GM19455 (cell line): ENCODE data around the gene FOXO6.

Experiments
- ATAC-seq: cut with Tn5 transposase; IDR thresholded peaks from one replicate; pipeline ENCODE4 v1.9.1; 2021; ENCODE audit not compliant: unreplicated experiment

The FOXO6 gene

DNA sequence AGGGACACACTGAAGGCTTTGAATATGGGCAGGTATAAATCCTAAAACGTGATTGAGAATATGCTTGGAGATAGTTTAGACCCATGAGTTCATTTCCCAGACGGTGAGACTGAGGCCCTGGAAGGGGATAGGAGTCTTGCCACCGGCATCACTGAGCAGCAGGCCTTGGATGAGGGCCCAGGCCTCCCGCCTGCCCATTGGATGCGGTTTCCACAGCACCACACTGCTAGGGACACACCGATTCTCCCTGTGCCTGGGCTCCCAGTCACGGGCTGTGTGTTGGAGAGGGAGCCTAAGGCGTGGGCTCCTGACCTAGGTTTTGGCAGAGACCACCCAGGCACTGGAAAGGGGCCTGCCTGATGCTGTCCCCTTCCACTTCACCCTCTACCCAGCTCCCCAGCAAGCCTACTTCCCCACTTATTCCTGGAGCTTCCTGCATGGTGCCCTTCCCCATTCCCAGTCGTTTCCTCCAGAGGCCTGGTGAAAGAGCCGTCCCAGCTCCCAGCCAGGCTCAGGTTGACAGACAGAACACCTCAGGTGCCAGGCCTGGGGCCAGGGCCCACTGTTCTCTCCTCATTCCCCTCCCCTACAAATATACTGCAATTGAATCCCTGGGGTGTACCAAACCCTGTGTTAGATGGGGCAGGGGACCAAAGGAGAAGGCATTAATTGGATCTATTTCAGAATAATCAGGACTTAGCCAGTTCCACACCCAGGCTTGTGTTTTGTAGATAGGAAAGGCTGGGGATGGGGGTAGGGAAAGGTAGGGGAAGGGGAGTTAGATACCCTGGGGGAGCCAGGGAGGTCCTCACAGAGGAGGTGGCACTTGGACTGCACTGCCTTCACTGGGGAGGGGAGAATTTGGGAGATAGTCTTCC is 3.4 kb downstream of the FOXO6 start:
- no peak for ATAC-seq

DNA sequence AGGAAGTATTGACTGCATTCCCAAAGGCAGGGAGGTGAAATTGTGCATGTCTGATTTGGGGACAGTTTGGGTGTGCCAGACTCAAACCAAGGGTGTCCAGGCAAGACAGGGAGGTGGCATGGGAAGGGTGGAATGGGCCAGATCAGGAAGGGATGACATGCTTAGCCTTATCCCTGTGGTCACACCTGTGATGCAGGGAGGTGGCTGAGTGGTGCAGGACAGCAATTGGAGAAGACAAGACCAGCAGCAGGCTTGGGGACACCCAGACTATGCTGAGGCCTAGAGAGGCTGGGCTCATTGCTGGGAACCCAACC is 4.0 kb downstream of the FOXO6 start:
- no peak for ATAC-seq

DNA sequence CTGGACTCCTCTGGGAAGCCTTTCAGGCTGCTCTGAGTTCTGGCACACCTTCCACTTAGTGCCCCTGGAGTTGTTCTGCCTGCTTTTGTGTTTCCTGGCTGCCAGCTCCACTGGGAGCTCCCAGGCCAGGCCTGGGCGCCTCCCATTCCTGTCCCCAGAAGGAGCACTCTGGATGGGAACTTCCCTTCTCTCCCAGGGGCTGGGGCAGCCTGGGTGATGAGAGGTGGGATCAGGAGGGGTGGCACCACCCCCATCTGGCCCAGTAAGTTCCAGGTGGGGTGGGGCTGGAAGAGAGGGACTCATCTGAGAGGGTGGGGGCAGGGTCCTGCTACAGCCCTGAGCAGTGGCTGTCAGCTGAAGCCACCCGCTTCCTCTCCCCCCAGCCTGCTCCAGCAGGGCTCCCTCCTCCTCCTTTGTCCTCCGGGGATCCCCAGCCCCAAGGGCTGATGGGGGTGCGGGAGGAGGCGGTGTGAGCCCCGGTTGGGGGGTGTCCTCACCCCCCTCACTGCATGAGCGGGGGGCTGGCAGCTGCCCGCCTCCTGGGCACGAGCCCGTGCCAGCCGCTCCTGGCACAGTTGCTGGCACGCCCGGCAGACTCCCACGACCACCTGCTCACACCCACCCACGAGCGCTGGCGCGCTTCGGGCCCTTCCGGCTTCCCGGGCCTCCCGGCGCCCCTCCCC is 4.7 kb downstream of the FOXO6 start:
- ATAC-seq: no peak

DNA sequence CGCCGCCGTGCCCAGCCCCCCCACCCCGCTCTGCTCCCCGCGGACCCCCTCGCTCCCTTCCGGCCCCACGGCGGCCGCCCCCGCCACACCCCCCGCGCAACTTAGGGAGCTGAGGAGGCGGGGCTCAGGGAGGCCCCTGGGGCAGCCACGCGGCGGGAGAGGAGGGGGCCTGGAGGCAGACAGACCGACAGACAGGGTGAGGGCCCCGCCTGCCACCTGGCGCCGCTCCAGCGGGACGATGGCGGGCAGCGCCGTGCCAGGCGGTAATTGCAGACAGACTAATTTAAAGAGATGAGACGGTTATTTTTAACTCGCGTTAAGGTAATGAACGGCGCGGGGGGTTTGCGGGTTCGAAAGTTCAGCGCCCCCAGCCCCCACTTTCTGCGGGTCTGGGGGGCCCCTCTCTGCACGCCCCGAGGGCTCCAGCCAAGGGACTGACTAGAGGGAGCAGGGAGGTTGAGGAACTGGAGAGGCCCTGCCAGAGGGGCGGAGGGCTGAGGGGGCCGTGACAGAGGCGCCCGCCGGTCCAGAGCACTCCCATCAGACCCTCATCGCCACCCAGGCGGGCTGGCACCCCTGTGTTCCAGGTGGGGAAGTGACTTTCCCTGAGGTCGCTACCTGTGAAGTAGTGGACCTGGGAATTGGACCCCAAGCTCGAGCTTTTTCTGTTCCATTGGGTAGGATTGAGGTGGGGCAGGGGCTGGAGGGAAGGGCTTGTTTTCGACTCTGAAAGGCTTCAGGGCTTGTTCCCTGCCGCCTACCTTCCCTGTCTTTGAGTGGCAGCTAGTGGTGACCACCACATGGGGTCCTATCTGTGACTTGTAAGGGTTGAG is 5.4 kb downstream of the FOXO6 start:
- ATAC-seq: no peak

DNA sequence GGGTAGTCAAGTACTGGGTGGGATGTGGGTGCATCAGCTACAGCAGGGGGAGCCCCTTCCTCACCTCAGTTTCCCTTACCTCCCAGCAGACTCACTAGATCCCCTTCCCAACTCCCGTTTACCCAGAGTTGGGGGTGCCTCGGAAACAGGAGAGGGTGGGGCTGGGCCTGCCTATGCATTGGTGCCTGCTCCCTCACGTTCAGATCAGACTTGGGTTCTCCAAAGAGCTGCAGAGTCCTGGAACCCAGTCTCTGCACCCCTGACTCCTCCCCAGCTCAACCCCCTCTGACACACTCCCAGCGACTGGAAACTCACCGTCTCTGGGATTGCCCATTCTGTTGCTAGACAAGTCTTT is 6.0 kb downstream of the FOXO6 start:
- ATAC-seq: no peak

DNA sequence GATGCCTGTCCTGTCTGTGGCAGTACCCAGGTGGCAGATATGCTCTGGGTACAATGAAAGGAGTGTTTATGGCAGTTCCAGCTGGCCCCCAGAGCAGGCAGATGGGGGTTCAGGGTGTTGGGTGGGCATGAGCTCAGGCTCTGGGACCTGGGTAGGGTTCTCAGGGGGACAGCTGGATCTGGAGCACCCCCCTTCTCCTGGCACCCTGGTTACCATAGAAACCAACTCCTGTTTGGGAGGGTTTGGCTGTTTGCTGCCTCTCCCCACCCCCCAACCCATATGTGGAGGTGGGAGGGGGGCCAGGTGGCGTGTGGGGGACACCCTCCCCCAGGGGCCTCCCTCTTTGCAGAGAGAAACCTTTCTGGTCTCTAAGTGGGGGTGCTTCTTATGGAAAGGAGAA is 7.1 kb downstream of the FOXO6 start:
- no peak for ATAC-seq

DNA sequence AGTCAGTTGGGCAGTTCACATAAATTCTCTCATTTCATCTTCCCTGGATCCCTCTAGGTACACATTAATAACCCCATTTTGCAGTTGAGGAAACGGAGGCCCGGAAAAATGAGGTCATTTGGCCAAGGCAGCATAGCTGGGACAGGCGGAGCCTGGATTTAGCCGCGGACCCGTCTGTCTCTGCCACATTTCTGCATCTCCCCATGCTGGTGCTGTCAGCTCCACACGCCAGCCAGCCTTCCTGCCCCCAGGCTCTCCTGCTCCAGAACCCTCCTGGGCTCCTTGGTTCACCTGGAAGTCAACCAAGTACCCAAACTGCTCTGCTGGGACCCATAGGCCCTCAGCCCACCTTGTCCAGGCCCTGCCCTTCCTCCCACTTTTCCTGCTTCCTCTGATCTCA is 7.6 kb downstream of the FOXO6 start:
- no peak for ATAC-seq

DNA sequence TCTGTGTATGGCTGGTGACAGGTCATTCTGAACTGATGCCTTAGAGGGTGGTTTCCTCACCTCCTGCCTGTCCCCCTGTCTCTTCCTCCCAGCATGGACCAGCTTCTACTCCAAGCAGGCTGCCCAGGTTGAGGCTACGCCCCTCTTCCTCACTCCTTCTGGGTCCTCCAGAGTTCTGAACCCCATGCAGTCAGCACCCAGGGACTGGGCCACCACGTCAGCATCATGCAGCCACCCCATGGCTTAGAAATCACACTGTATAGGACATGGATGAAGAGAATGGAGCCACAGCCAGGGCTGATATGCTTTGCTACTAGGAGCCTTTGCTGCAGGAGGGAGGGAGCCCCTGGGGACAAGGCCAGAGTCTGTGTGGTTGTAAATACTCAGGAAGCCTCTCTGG is 8.3 kb downstream of the FOXO6 start:
- no peak for ATAC-seq

DNA sequence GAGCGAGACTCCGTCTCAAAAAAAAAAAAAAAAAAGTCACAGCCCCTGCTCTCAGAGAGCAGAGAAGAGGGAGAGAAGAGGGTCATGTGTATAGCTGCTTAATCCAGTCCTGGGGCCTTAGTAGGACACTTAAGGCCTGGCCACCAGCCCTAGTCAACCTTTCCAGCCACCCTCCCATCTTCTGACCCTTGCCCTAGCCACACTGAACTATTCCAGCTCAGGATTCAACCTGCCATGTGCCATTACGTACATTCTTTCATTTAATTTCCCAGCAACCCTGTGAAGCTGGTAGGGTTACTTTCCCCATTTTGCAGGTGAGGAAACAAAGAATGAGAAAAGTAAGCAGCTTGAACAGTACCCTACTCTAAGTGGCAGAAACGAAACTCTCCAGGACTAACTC is 9.0 kb downstream of the FOXO6 start:
- ATAC-seq: no peak

DNA sequence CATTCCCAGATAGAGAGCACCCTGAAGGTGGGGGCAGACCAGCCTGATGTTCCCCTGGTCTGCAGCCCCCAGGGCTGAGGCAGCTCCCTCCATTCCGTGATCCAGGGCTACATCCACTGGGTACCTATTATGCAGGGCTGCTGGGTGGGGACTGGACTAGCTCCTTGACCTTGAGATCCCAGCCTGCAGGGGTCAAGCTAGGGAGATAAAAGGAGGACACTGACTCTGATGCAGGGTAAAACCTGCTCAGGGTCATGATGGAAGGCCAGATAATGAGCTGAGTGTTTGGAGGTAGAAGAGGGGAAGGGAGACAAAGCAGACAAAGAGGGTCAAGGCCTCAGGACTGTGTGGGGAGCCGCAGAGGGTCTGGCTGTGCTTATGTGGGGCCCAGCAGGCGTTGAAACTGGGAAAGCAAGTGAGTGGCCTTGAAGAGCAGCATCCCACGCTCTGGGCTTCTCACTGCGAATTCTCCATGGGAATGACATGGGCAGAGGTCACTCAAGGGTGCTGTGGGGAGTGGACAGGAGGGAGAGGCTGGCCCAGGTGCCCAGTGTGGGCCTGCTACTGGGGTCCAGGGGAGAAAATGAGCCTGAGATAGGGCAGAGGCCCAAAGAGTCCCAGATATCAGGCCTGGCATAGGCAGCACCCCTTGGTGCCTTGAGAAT is 9.7 kb downstream of the FOXO6 start:
- ATAC-seq: no peak

DNA sequence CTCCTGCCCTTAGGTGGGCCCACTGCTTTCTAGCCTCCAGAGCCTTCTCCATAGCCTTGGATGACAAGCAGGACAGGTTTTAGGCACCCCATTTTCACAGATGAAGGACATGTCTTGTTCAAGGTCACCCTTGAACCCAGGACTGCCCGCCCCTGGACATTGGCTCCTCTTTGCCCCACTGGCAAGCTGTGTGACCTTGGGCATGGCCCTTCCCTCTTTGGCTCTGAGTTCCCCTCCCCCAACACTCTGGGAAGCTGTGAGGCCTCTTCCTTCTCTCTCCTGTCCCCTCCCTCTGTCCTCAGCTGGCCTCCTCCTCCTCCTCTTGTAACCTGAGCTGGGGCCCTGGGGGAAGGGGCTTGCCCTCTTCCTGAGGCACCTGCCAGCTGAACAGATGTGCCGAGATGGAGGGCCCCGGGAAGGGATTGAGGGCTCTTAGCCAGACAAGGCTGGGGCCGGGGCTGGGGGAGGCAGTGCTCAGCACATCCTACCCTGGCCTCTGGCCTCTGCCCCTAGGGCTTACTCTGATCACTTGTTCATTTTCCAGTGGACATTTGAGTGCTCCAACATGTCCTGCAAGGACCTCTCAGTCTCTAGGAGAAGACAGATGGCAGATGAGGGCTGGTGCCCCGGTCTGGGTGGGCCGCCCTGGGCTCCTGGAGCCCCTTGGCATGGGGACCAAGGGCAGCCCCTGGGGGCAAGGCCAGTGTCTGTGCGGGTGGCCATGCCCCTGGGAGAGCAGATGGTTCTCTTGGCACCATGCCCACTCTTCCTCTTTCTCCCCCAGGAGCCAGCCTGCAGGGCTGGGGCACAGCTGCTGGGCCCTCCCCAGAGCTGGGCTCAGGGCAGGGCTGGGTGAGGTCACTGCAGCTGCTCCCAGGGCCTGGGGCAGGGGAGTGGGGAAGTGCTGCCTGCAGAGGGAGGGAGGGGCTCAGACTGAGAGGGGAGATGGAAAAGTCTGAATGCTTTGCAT is 10.7 kb downstream of the FOXO6 start:
- no peak for ATAC-seq

DNA sequence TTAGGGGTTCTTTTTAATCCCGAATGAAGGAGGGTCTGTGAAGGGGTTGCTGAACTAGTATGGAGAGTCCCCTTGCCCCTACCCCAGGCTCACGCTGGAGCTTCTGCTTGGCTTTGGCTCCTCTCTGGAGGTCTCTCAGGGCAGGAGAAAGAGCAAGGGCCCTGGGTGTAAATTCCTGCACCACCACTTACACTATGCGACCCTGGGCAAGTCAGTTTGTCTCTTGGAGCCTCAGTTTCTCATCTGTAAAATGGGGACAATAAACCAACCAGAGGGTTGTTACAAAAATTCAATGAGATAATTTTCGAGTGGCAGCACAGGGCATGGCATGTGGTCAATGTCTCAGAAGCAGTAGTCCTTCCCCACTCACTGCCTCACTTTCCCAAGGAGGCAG is 11.4 kb downstream of the FOXO6 start:
- ATAC-seq: no peak

DNA sequence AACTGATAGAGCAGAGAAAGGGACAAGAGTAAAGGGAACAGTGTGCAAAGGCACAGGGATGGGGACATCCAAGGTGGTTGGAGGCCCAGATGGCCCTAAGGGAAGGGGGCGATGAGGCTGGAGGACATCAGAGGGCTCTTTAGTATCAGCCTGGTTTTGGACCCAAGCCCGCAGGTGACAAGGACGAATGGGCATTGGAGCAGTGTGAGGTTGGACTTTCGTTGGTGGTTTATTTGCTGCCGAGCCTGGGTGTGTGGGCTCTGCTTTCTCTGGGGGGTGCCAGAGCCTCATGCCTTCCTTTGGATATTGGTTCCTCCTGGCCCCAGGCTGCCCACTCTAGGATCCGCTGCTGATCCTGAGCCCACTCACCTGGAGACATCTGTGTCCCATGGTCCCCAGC is 12.1 kb downstream of the FOXO6 start:
- ATAC-seq: no peak

DNA sequence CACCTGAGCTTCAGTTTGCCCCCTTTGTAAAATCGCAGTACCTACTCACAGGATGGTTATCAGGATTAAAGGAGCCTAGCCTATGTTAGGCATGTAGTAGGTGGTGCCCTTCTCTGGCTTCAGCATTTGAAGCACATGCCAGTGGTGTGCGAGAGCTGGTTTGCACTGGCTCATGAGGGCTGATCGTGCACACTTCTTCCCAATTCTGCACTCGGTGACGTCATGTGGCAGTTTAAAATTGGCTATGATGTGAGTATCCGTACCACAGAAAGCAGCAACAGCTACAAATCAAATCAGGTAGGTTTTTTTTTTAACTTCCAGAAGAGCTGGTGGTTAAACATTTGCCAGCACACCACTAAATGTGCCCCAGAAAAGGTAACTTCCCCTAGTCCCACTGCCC is 13.5 kb downstream of the FOXO6 start:
- no peak for ATAC-seq

DNA sequence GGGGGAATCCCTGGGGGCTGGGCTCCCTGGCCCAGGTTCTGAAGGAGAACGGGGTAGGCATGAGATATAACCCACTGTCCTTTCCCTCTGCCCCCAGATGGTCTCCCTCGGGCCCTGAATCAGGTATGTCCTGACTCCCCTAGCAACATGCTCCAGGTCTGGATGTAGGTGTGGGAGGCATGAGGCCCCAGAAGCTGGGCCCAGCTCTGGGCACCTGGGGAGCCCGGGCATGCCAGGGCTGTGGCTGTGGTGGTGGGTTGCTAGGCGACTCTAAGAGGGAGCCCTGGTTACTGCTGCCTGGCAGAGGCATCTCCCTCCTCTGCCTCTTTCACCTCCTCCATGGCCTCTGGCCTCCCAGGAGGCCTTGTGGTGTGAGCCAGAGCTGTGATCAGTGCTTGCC is 16.2 kb downstream of the FOXO6 start:
- ATAC-seq: no peak

DNA sequence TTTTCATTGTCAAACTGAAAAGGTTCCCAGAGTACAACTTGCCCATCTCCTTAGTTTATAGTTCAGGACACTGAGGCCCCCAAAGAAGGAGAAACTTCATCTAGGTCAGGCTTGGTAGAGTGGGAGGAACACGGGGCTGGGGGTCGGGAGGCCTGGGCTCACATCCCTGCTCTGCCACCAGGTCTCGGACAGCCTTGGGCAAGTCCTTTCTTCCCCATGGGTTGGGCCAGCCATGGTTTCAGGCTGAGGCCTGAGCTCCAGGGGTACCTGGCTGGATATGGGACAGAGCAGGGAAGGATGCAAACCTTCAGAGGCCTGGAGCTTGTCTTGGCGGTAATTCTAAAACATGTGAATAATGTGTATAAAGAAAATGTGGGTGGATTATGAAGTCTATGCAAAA is 17.0 kb downstream of the FOXO6 start:
- ATAC-seq: no peak

DNA sequence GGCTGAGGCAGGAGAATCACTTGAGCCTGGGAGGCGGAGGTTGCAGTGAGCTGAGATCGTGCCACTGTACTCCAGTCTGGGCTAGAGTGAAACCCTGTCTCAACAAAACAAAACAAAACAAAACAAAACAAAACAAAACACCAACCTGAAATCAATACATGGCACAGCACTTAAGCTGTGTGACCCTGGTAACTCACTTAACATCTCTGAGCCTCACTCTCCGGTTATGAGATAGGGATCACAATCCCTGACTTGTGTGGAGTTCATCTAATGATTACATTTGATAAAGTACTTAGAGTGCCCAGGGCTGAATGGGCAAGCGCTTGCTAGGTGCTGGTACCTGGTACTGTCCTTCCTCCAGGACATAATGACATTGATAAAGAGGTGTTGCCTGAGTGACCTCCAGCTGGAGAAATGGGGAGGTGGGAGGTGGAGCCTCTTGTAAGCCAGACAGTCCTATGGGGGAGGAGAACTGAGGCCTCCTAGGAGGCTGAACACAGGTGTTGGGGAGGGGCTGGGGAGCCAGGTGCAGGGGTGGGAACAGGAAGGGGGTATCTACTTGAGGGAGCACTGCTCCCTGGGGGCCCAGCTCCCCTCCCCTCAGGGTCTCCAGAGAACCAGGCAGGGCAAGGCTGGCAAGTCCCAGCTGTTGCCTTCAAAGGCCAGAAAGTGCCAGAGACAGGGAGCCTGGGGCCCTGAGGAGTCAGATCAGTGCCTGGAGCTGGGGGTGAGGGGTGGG is 17.9 kb downstream of the FOXO6 start:
- ATAC-seq: no peak

DNA sequence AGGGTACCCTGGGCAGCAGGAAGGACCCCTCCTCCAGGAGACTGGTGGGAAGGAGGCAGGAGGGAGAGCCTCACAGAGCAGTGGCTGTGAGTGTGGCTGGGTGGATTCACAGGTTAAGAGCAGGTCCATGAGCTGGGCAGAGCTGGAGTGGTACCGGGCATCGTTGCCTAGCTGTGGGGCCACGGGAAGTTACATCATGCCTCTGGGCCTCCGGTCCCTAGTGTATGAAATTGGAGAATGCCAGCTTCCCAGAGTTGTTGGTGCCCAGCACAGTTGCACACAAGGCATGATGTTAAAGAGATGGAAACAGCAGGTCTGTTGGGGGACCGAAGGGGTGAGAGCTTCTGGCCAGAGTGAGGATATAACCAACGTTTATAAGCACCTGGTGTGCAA is 18.5 kb downstream of the FOXO6 start:
- no peak for ATAC-seq

DNA sequence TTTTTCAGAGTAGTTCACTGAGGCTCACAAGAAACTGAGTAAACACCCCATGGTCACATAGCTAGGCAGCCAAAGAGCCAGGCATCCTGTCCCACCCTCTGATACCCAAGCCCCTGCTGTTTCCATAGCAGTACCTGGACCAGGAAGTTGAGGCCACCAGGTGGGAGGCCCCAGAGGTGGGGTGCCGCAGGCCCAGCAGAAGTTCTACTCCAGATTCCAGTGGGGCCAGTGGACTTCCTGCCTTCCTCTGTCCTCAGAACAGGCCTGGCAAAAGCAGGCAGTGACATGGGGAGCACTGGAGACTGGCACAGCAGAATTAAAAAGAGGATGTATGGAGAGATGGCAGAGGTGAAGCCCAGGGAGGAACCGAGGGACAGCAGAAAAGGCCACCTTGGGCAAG is 19.0 kb downstream of the FOXO6 start:
- no peak for ATAC-seq
